Measurements from ENCODE around the gene SOX15.

DNA sequence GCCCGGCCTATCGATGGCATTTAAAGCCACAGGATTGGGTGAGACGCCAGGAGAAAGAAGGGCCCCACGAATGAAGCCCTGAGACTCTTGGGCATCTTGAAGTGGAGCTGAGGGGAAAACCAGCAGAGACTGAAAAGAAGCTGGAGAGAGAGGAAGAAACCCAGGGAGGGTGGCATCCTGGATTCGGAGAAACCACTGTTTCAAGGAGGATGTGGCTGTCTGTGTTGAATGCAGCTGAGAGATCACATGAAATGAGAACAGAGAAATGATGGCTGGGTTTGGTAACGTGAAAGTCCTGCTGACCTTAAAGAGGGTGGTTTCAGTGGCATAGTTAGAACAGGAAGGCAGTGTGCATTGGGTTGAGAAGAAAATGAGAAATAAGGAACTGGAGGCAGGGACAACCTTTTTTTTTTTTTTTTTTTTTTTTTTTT lies 37.3 kb downstream of the SOX15 start:
- TF ChIP-seq EZH2 (IDR thresholded peaks at IDR 0.05) (no peak), POLR2AphosphoS5 (IDR thresholded peaks at IDR 0.05; ENCODE audit: borderline replicate concordance, low read depth, low read length) (no peak), FOXP2 (optimal IDR thresholded peaks at IDR 0.05; ENCODE audit: control extremely low read depth, extremely low read length, insufficient read depth) (no peak)

Measured in SK-N-MC (cell line).